Gastrocnemius medialis (tissue), 4 donors: Measurements from ENCODE around the gene PCNX3. TPM values are rescaled to one million over a fixed set of nuclear protein-coding genes. Genes with fewer than 3 reads are reported as not detected.

Source experiments
- ATAC-seq, 2 donors: fragments of 150-250 bp; one replicate each; pipeline ENCODE4 v1.9.1; 2016
- DNase-seq, 2 donors: peaks; one replicate each; pipeline ENCODE4 v3.0.0-alpha.2; 2019
- H3K27ac ChIP-seq, 4 donors: fragments of 200-600 bp; sonication (generic); 1 replicate in 1 of 4; 2 replicates in 3 of 4; pipeline ENCODE4 v1.5.1; 2016 to 2018; ENCODE audit warnings: mild to moderate bottlenecking in 2 of 4, moderate library complexity in 1 of 4
- H3K27me3 ChIP-seq, 3 donors: fragments of 200-600 bp; sonication (generic) in 2 of 3; 1 replicate in 1 of 3; 2 replicates in 2 of 3; pipeline versions ENCODE4 v1.5.1 to v1.6.0; 2016 to 2019; ENCODE audit warnings: mild to moderate bottlenecking in 1 of 3, moderate library complexity in 1 of 3
- H3K36me3 ChIP-seq, 2 donors: fragments of 200-600 bp; sonication (generic) in 1 of 2; one replicate each; pipeline ENCODE4 v1.5.1; 2017 to 2018
- H3K4me1 ChIP-seq, 2 donors: fragments of 200-600 bp; sonication (generic) in 1 of 2; one replicate each; pipeline ENCODE4 v1.5.1; 2016 to 2017; ENCODE audit warnings: mild to moderate bottlenecking in 2 of 2
- H3K4me3 ChIP-seq, 4 donors: fragments of 200-600 bp; sonication (generic) in 3 of 4; 1 replicate in 1 of 4; 2 replicates in 3 of 4; pipeline ENCODE4 v1.5.1; 2016 to 2019; ENCODE audit warnings: mild to moderate bottlenecking in 2 of 4
- H3K9me3 ChIP-seq, 3 donors: fragments of 200-600 bp; sonication (generic) in 2 of 3; 1 replicate in 1 of 3; 2 replicates in 2 of 3; pipeline ENCODE4 v1.5.1; 2016 to 2019
- CTCF ChIP-seq, 5 experiments: fragments of 450-650 bp in 3 of 5; fragments of 200-600 bp in 2 of 5; sonication (generic) in 2 of 5; IDR thresholded peaks in 4 of 5; conservative IDR thresholded peaks in 1 of 5; 1 replicate in 4 of 5; 2 replicates in 1 of 5; pipeline ENCODE4 v1.5.1; 2016 to 2019; ENCODE audit warnings: antibody characterized with exemption in 5 of 5, mild to moderate bottlenecking in 3 of 5, moderate library complexity in 3 of 5
- POLR2A ChIP-seq, 2 donors: fragments of 450-650 bp; IDR thresholded peaks; one replicate each; pipeline ENCODE4 v1.6.1; 2017; ENCODE audit warnings: antibody characterized with exemption in 2 of 2, mild to moderate bottlenecking in 2 of 2, moderate library complexity in 2 of 2
- in situ Hi-C, 4 donors: fragments of 200-750 bp; cut with MboI; loops; one replicate each; pipeline versions ENCODE4 v1.15.0 to v1.8.0; 2017; ENCODE audit warnings: low sequenced_read_pairs in 4 of 4
- intact Hi-C: fragments of 100-400 bp; cut with DNase I; formaldehyde crosslinking; loops from one replicate; pipeline ENCODE4 v1.15.1; 2023; ENCODE audit warnings: low total_unique reads
- total RNA-seq, 4 donors: library from RNA; depleted of rRNA; stranded (reverse); fragments of >200 nt; gene quantifications; one replicate each; pipeline versions ENCODE4 v1.1.0 to v1.2.3, GENCODE V29; 2016

The PCNX3 gene
- total RNA-seq, 4 donors from 2014 or later = 7.6 to 15.6 (median 13.1) TPM

GRCh38 chr11:65662799-65663638 lies 47.4 kb downstream of the PCNX3 start, which contains the start of gene RELA:
RELA (minus strand) TSS chr11:65662916; CDS start chr11:65662832, 84 bp downstream.
- Histone ChIP-seq H3K36me3 (peaks cover 0 to 37% of the 10 kb centered on the region in 2 donors), H3K9me3 (no peaks in the 10 kb centered on the region), H3K4me1 (peaks cover 22 to 26% of the 10 kb centered on the region in 2 donors), H3K27ac (peak within 1 kb of the TSS; percentile 91 to 99 (median 96)), H3K27me3 (no peaks in the 10 kb centered on the region), H3K4me3 (peak within 1 kb of the TSS; percentile 65 to 91 (median 78))
- peak; percentile 90 for ATAC-seq
- TF ChIP-seq POLR2A (IDR thresholded peaks at IDR 0.05) = peak; percentile 82 to 88
- peak in 3 of 5 experiments; percentile 11 to 43 (median 29) for TF ChIP-seq CTCF (IDR thresholded peaks at IDR 0.05 in 4 of 5, conservative IDR thresholded peaks at IDR 0.05 in 1 of 5)
- peak; percentile 78 to 89 for DNase-seq
- in situ Hi-C loops (no loop called here), intact Hi-C loops (loop anchor here (1.0 to 5.0 kb wide), 6 partner anchors 10 to 1294 kb away; partner anchors contain the start of genes BANF1, C11orf68, DRAP1 and EIF1AD)

GRCh38 chr11:65663639-65664200 lies 48.1 kb downstream of the PCNX3 start:
- peak overlapping the region; percentile 65 to 91 (median 78) for H3K4me3 ChIP-seq
- TF ChIP-seq POLR2A (IDR thresholded peaks at IDR 0.05) = no peak
- TF ChIP-seq CTCF (IDR thresholded peaks at IDR 0.05 in 4 of 5, conservative IDR thresholded peaks at IDR 0.05 in 1 of 5) = no peak
- peak overlapping the region; percentile 91 to 99 (median 96) for H3K27ac ChIP-seq
- peak; percentile 42 to 44 for ATAC-seq
- H3K9me3 ChIP-seq = no peaks in the 10 kb centered on the region
- H3K36me3 ChIP-seq = peaks cover 0 to 30% of the 10 kb centered on the region in 2 donors
- intact Hi-C loops = loop anchor here (1.0 to 5.0 kb wide), 5 partner anchors 48 to 1294 kb away; partner anchors contain the start of genes BANF1, C11orf68, DRAP1 and EIF1AD
- peak in 1 of 2 donors; percentile 56 for DNase-seq
- peaks cover 22 to 26% of the 10 kb centered on the region in 2 donors for H3K4me1 ChIP-seq
- H3K27me3 ChIP-seq = no peaks in the 10 kb centered on the region
- in situ Hi-C loops = no loop called here

- TF ChIP-seq CTCF (IDR thresholded peaks at IDR 0.05 in 4 of 5, conservative IDR thresholded peaks at IDR 0.05 in 1 of 5) (no peak), POLR2A (IDR thresholded peaks at IDR 0.05) (no peak)
- Histone ChIP-seq H3K27ac (no peak overlapping the region), H3K27me3 (no peaks in the 10 kb centered on the region), H3K9me3 (no peaks in the 10 kb centered on the region), H3K4me3 (no peak overlapping the region), H3K4me1 (no peaks in the 10 kb centered on the region), H3K36me3 (no peaks in the 10 kb centered on the region)
- intact Hi-C loops (no loop called here), in situ Hi-C loops (no loop called here)
- DNase-seq (no peak), ATAC-seq (no peak)
Measured at GRCh38 chr11:65672180-65672860, 56.7 kb downstream of the PCNX3 start.

GRCh38 chr11:65672982-65673381 lies 57.4 kb downstream of the PCNX3 start:
- Histone ChIP-seq H3K9me3 (no peaks in the 10 kb centered on the region), H3K4me1 (no peaks in the 10 kb centered on the region), H3K27me3 (no peaks in the 10 kb centered on the region), H3K4me3 (no peak overlapping the region), H3K27ac (no peak overlapping the region), H3K36me3 (no peaks in the 10 kb centered on the region)
- ATAC-seq (no peak), DNase-seq (no peak)
- in situ Hi-C loops = no loop called here
- intact Hi-C loops = no loop called here
- TF ChIP-seq CTCF (IDR thresholded peaks at IDR 0.05 in 4 of 5, conservative IDR thresholded peaks at IDR 0.05 in 1 of 5) (no peak), POLR2A (IDR thresholded peaks at IDR 0.05) (no peak)
